GM12878 (cell line): Measurements from ENCODE around the gene PBRM1. TPM values are rescaled to one million over a fixed set of nuclear protein-coding genes. Genes with fewer than 3 reads are reported as not detected.

ENCODE experiments used
- ATAC-seq: fragments of 200-7000 bp; cut with Tn5 transposase; 3 replicates; pipeline ENCODE4 v1.9.1; 2020; ENCODE audit warnings: mild to moderate bottlenecking, moderate library complexity
- BruUV-seq: library from RNA; stranded (reverse); fragments of 400-500 nt; replicated peaks from 2 replicates; lab custom pipeline; 2021; lab: Mats Ljungman, UMichigan
- CTCF ChIA-PET: fragments of 300-600 bp; sonication (Branson Sonifier 250); formaldehyde crosslinking; extraction: SDS; loops from one replicate; lab custom pipeline; 2021; ENCODE audit warnings: inconsistent platforms; lab: Yijun Ruan, JAX
- POLR2A ChIA-PET: fragments of 350-600 bp; formaldehyde crosslinking; extraction: SDS; loops from one replicate; lab custom pipeline; 2021; ENCODE audit warnings: inconsistent platforms; lab: Charles Lee
- RAD21 ChIA-PET: fragments of 300-600 bp; sonication (Branson Sonifier 250); formaldehyde crosslinking; loops from one replicate; lab custom pipeline; 2023; ENCODE audit warnings: antibody characterized with exemption; ENCODE audit not compliant: unreplicated experiment; lab: Charles Lee
- SMC1A ChIA-PET: fragments of 300-600 bp; sonication (Branson Sonifier 250); formaldehyde crosslinking; loops from one replicate; lab custom pipeline; 2023; ENCODE audit not compliant: unreplicated experiment, uncharacterized antibody; lab: Charles Lee
- DNase-seq: peaks from one replicate; pipeline ENCODE4 v3.0.0-alpha.2; 2011; ENCODE audit warnings: low read depth, low spot score
- FAIRE-seq: peaks from 3 replicates; lab custom pipeline; 2011; peaks lifted over from hg19 to GRCh38; lab: Jason Lieb, UNC
- H2AFZ ChIP-seq: 2 replicates; pipeline ENCODE4 v1.6.0; 2011; ENCODE audit warnings: low read depth, low read length, control low read depth; ENCODE audit not compliant: control insufficient read depth
- H3K27ac ChIP-seq: 2 replicates; pipeline ENCODE4 v1.5.1; 2011; ENCODE audit warnings: control low read depth; ENCODE audit not compliant: control insufficient read depth, insufficient read depth
- H3K27me3 ChIP-seq, 2 experiments: replicated peaks in 1 of 2; 2 replicates each; pipeline versions ENCODE4 v1.6.0 to v1.6.1; 2011; ENCODE audit warnings: low read length in 1 of 2; ENCODE audit not compliant: control insufficient read depth in 2 of 2, insufficient read depth in 2 of 2
- H3K36me3 ChIP-seq, 2 experiments: 2 replicates each; pipeline ENCODE4 v1.5.1; 2011; ENCODE audit warnings: low read length in 1 of 2; ENCODE audit not compliant: control insufficient read depth in 2 of 2, insufficient read depth in 2 of 2
- H3K4me1 ChIP-seq: 2 replicates; pipeline ENCODE4 v1.6.1; 2011; ENCODE audit warnings: mild to moderate bottlenecking, low read length, moderate library complexity, mixed read lengths; ENCODE audit not compliant: control insufficient read depth, insufficient read depth
- H3K4me2 ChIP-seq: 2 replicates; pipeline ENCODE4 v1.6.0; 2011; ENCODE audit warnings: control low read depth; ENCODE audit not compliant: control insufficient read depth, insufficient read depth
- H3K4me3 ChIP-seq: fragments of 200-600 bp; sonication (generic); 2 replicates; pipeline ENCODE4 v1.5.1; 2016
- H3K79me2 ChIP-seq: 2 replicates; pipeline ENCODE4 v1.6.0; 2011; ENCODE audit warnings: low read length; ENCODE audit not compliant: control insufficient read depth, insufficient read depth
- H3K9ac ChIP-seq: 2 replicates; pipeline ENCODE4 v1.8.0; 2011; ENCODE audit warnings: low read length, control low read depth, mixed read lengths; ENCODE audit not compliant: control insufficient read depth, insufficient read depth
- H3K9me3 ChIP-seq: replicated peaks from 3 replicates; pipeline ENCODE4 v1.5.1; 2011; ENCODE audit warnings: mild to moderate bottlenecking, low read length; ENCODE audit not compliant: control insufficient read depth, insufficient read depth
- H4K20me1 ChIP-seq: 2 replicates; pipeline ENCODE4 v1.6.0; 2011; ENCODE audit not compliant: control insufficient read depth, insufficient read depth
- FOS ChIP-seq: IDR thresholded peaks from 3 replicates; pipeline ENCODE4 v1.6.1; 2011; ENCODE audit warnings: borderline replicate concordance; ENCODE audit not compliant: insufficient read length; ENCODE audit errors: extremely low read depth
- JUND ChIP-seq: IDR thresholded peaks from 2 replicates; pipeline ENCODE4 v1.6.1; 2012; ENCODE audit warnings: low read depth, mild to moderate bottlenecking, low read length, improper control_type of control experiment, moderate library complexity
- MYB ChIP-seq: fragments of 150-350 bp; IDR thresholded peaks from 2 replicates; pipeline ENCODE4 v1.6.1; 2014; ENCODE audit warnings: mild to moderate bottlenecking, low read depth, low read length, borderline replicate concordance
- RELA ChIP-seq: fragments of 450-650 bp; IDR thresholded peaks from 2 replicates; pipeline ENCODE4 v1.8.0; 2014; ENCODE audit warnings: borderline replicate concordance; ENCODE audit not compliant: partially characterized antibody
- TCF12 ChIP-seq: IDR thresholded peaks from 2 replicates; pipeline ENCODE4 v1.6.1; 2011; ENCODE audit warnings: low read depth, mild to moderate bottlenecking, low read length
- ZBTB11 ChIP-seq: fragments of 450-650 bp; formaldehyde crosslinking; IDR thresholded peaks from 2 replicates; pipeline ENCODE4 v1.5.0; 2022; ENCODE audit warnings: mild to moderate bottlenecking, missing genetic modification characterization
- ZNF687 ChIP-seq: fragments of 450-650 bp; IDR thresholded peaks from 2 replicates; pipeline ENCODE4 v1.6.1; 2017; ENCODE audit warnings: mild to moderate bottlenecking, moderate library complexity
- WGBS: methylation state at CpG from one replicate; pipeline ENCODE4 v1.1.6; 2016; ENCODE audit warnings: low lambda C conversion rate; ENCODE audit not compliant: insufficient replicate concordance, insufficient coverage; ENCODE audit errors: missing lambda C conversion rate; 5-methylcytosine and 5-hydroxymethylcytosine counted together
- in situ Hi-C: fragments of 300-500 bp; cut with MboI; formaldehyde crosslinking; loops from 9 replicates; pipeline ENCODE4 v1.14.3; 2018; ENCODE audit warnings: mixed read lengths
- intact Hi-C: fragments of 100-400 bp; cut with micrococcal nuclease; formaldehyde crosslinking; loops from one replicate; pipeline ENCODE4 v1.14.2; 2022; ENCODE audit not compliant: unreplicated experiment
- polyA plus RNA-seq, 11 experiments: library from polyadenylated mRNA; depleted of rRNA in 4 of 11; unstranded in 6 of 11; stranded (reverse) in 5 of 11; fragments of >200 nt; fragmentation: Nextera tagmentation in 4 of 11; fragmentation: Illumina TruSeq in 1 of 11; extraction: Ambion mirVana in 4 of 11; extraction: Trizol in 1 of 11; gene quantifications; 1 replicate in 1 of 11; 2 replicates in 10 of 11; pipeline versions ENCODE4 v1.2.1 to v1.2.3, GENCODE V29; 2011 to 2016; ENCODE audit warnings: inconsistent platforms in 2 of 11, missing spikeins in 2 of 11, low read depth in 1 of 11
- total RNA-seq, 4 experiments: library from RNA; depleted of rRNA in 3 of 4; stranded (reverse); fragments of >200 nt in 3 of 4; fragmentation: Illumina TruSeq in 1 of 4; extraction: Trizol in 1 of 4; gene quantifications; 2 replicates each; pipeline versions ENCODE4 v1.2.1 to v1.2.3, GENCODE V29; 2013 to 2021

PBRM1 gene
- total and polyA plus RNA-seq, 10 of the 15 experiments (the other 5 are each of a cell fraction or from before 2014, with no cell fraction given) = 8.9 to 88.9 (median 39.3) TPM

- Histone ChIP-seq H3K27ac (no peak overlapping the region), H4K20me1 (no peaks in the 10 kb centered on the region), H3K4me1 (no peaks in the 10 kb centered on the region), H3K4me3 (no peak overlapping the region), H3K27me3 (no peaks in the 10 kb centered on the region), H3K9me3 (no peaks in the 10 kb centered on the region), H2AFZ (no peak overlapping the region), H3K36me3 (no peaks in the 10 kb centered on the region), H3K9ac (no peak overlapping the region), H3K79me2 (no peaks in the 10 kb centered on the region), H3K4me2 (no peak overlapping the region)
- DNase-seq (no peak), ATAC-seq (no peak), FAIRE-seq (no peak)
- intact Hi-C loops = no loop called here
- in situ Hi-C loops = no loop called here
- ChIA-PET SMC1A (no interaction called here), POLR2A (no interaction called here), RAD21 (no interaction called here), CTCF (no interaction called here)
- WGBS = 23% methylated on average over 5 of the region's 5 CpGs
- no peak for TF ChIP-seq ZBTB11 (CRISPR knock-in tag)
- no TSS peak for BruUV-seq
These were observed 178.4 kb downstream of the PBRM1 start for GRCh38 chr3:52507359-52507758.

- Histone ChIP-seq H3K4me3 (no peak overlapping the region), H3K4me2 (no peak overlapping the region), H3K9ac (no peak overlapping the region), H2AFZ (no peak overlapping the region), H3K4me1 (no peaks in the 10 kb centered on the region), H4K20me1 (no peaks in the 10 kb centered on the region), H3K27ac (no peak overlapping the region), H3K79me2 (no peaks in the 10 kb centered on the region), H3K9me3 (no peaks in the 10 kb centered on the region), H3K27me3 (no peaks in the 10 kb centered on the region), H3K36me3 (no peaks in the 10 kb centered on the region)
- ATAC-seq (no peak), FAIRE-seq (no peak), DNase-seq (no peak)
- POLR2A ChIA-PET = no interaction called here
- RAD21 ChIA-PET = no interaction called here
- 51% methylated on average over 27 of the region's 27 CpGs for WGBS
- intact Hi-C loops = no loop called here
- no TSS peak for BruUV-seq
- in situ Hi-C loops = no loop called here
- CTCF ChIA-PET = no interaction called here
- SMC1A ChIA-PET = no interaction called here
- TF ChIP-seq FOS = no peak
- no peak for TF ChIP-seq ZNF687
- no peak for TF ChIP-seq RELA
- TF ChIP-seq JUND = no peak
- TF ChIP-seq MYB = no peak
- no peak for TF ChIP-seq TCF12
These were observed 179.3 kb downstream of the PBRM1 start for GRCh38 chr3:52506266-52506966.
